ENCODE data around the gene OBP2A.
"Not testable (repeated sequence)": the region's sequence is repeated elsewhere in the genome, so short reads cannot be mapped to it uniquely, and the experiment has no call there.

Gene OBP2A

DNA sequence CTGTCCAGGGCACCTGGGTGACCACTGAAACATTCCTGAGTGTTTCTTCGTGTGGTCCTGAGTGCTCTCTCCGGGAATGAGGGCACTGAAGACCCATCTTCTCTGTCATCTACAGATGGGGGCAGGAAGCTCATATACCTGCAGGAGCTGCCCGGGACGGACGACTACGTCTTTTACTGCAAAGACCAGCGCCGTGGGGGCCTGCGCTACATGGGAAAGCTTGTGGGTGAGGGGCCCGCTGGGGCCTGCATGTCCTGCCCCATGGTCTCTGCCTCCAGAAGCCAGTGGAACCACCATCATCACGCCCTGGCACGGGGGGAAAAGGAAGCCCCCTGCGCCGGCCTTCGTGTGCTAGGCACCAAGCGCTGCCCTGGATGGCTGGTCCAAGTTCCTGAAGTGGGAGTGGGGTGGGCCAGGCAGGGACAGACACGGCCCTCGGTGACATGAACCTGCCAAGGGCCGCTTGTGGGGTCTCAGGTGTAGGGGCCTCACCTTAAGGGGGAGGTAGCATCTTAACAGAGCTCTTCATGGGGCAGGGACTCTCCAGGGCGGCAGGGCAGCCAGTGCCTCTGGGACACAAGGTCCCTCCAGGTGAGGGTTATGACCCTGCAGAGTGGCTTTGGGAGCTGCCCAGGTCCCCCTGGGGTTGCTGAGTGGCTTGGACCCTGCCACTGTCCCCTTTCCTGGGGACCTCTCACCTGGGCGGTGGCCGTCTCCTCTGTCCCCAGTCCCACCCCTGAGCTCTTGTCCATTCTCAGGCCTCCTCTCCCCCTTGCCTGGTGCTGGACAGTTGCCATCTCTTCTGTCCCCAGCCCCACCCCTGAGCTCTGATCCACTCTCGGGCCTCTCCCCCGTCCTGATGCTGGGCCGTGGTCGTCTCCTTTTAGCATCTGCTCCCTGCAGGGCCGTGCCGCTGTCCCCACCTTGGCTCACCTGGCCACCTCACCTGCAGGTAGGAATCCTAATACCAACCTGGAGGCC, 2.1 kb downstream of the OBP2A start:
- no peak for DNase-seq (ENCODE audit: low read depth)
- TF ChIP-seq, protein P1, sequence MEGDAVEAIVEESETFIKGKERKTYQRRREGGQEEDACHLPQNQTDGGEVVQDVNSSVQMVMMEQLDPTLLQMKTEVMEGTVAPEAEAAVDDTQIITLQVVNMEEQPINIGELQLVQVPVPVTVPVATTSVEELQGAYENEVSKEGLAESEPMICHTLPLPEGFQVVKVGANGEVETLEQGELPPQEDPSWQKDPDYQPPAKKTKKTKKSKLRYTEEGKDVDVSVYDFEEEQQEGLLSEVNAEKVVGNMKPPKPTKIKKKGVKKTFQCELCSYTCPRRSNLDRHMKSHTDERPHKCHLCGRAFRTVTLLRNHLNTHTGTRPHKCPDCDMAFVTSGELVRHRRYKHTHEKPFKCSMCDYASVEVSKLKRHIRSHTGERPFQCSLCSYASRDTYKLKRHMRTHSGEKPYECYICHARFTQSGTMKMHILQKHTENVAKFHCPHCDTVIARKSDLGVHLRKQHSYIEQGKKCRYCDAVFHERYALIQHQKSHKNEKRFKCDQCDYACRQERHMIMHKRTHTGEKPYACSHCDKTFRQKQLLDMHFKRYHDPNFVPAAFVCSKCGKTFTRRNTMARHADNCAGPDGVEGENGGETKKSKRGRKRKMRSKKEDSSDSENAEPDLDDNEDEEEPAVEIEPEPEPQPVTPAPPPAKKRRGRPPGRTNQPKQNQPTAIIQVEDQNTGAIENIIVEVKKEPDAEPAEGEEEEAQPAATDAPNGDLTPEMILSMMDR (conservative IDR thresholded peaks at IDR 0.05; ENCODE audit: low read length), result no peak
- no peak overlapping the region for H3K4me3 ChIP-seq (ENCODE audit: low read length)

DNA sequence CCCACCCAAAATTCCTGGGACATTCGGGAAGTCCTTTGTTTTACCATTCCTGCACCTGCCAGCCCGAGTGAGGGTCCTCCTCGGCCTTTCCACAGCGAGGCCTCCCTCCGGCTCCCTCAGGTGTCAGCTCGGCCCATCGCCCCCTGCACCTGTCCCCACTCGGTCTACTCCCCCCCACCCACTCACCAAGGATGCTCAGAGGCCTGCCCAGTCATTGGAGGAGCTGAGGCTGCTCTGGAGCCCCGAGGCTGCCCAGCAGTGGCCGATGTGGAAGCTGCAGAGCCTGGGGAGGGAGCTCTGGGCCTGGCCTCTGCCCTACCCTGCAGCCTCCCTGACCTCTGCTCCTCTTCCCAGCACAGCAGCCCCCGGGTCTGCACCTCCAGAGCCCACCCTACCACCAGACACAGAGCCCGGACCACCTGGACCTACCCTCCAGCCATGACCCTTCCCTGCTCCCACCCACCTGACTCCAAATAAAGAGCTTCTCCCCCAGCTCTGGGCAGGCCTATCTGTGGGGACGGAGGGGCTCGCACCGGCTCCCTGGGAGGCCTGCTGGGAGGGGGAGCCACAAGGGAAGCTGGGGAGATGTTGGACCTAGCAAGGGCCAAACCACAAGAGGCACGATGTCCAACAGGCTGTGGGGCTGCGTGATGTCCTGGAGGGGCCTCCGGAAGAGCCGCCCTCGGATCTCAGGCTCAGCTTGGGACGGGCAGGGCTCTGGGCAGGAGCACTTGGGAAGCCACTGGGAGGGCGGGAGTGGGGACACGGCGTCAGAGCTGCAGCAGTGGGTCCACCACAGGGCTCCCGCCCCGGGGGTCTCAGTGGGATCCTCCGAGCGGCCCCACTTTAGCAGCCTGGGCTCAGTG, 3.8 kb downstream of the OBP2A start:
- DNase-seq (ENCODE audit: low read depth), result not testable (repeated sequence)

DNA sequence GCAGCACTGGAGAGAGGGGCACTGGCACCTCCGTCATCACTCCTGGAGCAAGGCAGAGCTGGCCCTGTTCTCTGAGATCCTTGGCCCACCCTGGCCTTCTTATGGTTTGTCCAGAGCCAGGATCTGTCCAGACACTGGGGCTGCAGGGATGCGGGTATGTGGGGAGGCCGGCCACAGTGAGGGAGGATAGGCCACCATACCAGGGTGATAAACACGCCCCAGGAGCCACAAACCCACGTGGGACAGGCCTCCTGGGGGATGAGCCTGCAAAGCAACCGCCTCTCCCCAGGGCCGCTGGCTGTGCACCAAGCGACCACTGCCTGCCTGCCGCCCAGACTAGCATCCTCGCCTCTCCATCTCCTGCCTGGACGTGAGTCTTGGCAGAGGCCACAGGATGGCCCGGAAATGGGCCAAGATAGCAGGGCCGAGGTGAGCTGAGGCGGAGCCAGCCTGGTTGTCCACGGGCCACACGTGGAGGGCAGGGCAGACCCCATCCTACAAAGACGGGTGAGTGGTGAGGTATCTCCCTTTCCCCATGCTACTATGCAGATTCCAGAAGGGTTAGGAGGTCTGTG, 4.5 kb downstream of the OBP2A start:
- TF ChIP-seq, protein P1 (conservative IDR thresholded peaks at IDR 0.05; ENCODE audit: low read length), result no peak
- no peak for DNase-seq (ENCODE audit: low read depth)
- no peak overlapping the region for H3K4me3 ChIP-seq (ENCODE audit: low read length)

More for the DNA sequence above, 3.8 kb downstream of the OBP2A start:
- not testable (repeated sequence) for H3K4me3 ChIP-seq (ENCODE audit: low read length)

DNA sequence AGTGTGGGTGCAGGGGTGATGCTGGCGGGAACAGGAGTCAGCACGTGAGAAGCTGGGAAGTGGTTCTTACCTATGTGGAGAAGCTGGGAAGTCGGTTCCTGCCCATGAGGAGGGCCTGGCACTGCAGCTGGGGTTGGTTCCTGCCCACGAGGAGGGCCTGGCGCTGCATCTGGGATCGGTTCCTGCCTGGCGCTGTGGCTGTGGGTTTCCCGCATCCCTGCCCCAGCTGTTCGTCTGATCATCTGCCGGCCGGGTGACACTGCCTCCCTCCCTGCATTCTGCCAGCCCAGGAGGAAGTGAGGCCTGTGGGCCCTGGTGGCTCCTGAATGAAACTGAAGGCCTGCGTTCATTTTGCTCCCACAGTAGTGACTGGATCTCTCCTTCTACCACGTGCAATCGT, 5.1 kb downstream of the OBP2A start:
- DNase-seq (ENCODE audit: low read depth), result no peak
- H3K4me3 ChIP-seq (ENCODE audit: low read length), result no peak overlapping the region
- TF ChIP-seq, protein P1 (conservative IDR thresholded peaks at IDR 0.05; ENCODE audit: low read length), result no peak

DNA sequence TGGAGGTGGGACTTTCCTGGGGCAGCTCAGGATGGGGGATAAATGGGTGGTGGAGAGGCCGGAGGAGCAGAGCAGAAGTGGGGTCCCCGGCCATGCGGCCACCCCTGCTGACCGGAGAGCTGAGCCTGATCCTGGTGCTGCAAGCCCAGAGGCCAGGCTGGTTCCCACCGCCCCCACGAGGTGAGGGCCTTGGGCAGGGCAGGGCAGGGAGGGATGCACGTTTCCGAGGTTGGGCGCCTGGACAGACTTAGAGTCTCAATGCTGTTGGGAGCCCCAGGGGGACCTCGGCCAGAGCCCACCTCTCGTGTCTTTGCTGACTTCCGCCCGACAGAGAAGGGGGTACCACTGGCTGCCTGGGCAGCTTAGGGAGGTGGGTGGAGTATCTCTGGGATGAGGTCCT, 5.5 kb downstream of the OBP2A start:
- no peak overlapping the region for H3K4me3 ChIP-seq (ENCODE audit: low read length)
- no peak for DNase-seq (ENCODE audit: low read depth)
- TF ChIP-seq, protein P1 (conservative IDR thresholded peaks at IDR 0.05; ENCODE audit: low read length), result no peak

DNA sequence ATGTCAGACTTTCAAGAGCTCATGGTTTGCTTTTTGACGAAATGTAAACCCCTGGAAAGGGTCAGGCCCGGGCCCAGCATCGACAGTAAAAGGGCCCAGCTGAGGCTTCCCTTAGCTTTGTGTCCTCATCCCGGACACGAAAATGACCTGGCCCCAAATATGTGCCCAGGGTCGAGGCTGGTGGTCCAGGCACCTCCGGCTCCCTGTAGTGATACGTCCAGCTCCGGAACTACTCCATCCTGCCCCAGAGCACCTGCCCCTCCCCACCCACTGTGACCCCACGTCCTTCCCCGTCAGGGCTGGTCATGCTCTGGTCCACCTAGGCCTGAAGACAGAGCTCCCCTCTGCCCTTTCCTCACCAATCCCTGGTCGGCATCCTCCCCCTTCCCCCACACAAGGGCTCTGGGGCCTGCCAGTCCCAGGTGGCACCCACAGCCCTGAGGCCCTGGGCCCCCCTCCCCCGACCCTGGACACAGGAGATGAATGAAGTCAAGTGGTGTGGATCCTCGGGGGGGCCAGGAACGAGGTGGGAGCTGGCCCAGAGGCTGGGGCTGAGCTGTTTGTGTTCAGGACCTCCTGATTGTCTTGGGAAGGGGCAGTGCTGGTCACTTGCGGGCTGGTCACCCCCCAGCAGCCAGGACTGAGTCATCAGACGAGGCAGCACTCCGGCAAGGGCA, 6.2 kb downstream of the OBP2A start:
- TF ChIP-seq, protein P1 (conservative IDR thresholded peaks at IDR 0.05; ENCODE audit: low read length), result no peak
- no peak overlapping the region for H3K4me3 ChIP-seq (ENCODE audit: low read length)
- DNase-seq (ENCODE audit: low read depth), result no peak
